Activated naive CD8-positive, alpha-beta T cell treated with anti-CD3 and anti-CD28 coated beads, Interleukin-2, amount 50 U/mL, for 24 hours (primary cell): Measurements from ENCODE around the gene PCLO.
"Not testable (repeated sequence)": the region's sequence is repeated elsewhere in the genome, so short reads cannot be mapped to it uniquely, and the experiment has no call there.

Experiments used
- ATAC-seq: fragments of 150-1000 bp; cut with Tn5 transposase; one replicate; pipeline ENCODE4 v1.10.0; 2021
- DNase-seq: peaks from one replicate; pipeline ENCODE4 v3.0.0; 2021
- H3K27ac Mint-ChIP-seq: one replicate; pipeline ENCODE4 v1.8.0; 2021; ENCODE audit warnings: mild to moderate bottlenecking, mixed read lengths
- H3K27me3 Mint-ChIP-seq: one replicate; pipeline ENCODE4 v1.8.0; 2021; ENCODE audit warnings: mixed read lengths
- H3K36me3 Mint-ChIP-seq: one replicate; pipeline ENCODE4 v1.8.0; 2021; ENCODE audit warnings: low read depth, mixed read lengths
- H3K4me1 Mint-ChIP-seq: one replicate; pipeline ENCODE4 v1.8.0; 2021; ENCODE audit warnings: mixed read lengths
- H3K4me3 Mint-ChIP-seq: one replicate; pipeline ENCODE4 v1.8.0; 2021; ENCODE audit warnings: mild to moderate bottlenecking, moderate library complexity, mixed read lengths
- H3K9me3 Mint-ChIP-seq: one replicate; pipeline ENCODE4 v1.8.0; 2021; ENCODE audit warnings: mixed read lengths

The PCLO gene

GRCh38 chr7:82706344-82706743, 456.3 kb downstream of the PCLO start:
- H3K4me3 Mint-ChIP-seq, H3K4me1 Mint-ChIP-seq, ATAC-seq, H3K9me3 Mint-ChIP-seq, H3K27ac Mint-ChIP-seq, H3K27me3 Mint-ChIP-seq, H3K36me3 Mint-ChIP-seq, DNase-seq: not testable (repeated sequence)

GRCh38 chr7:82705517-82706260, 457.0 kb downstream of the PCLO start:
- DNase-seq (no peak), ATAC-seq (no peak)
- H3K36me3 Mint-ChIP-seq = no peaks in the 10 kb centered on the region
- H3K9me3 Mint-ChIP-seq = no peaks in the 10 kb centered on the region
- no peaks in the 10 kb centered on the region for H3K27me3 Mint-ChIP-seq
- H3K4me3 Mint-ChIP-seq = no peak overlapping the region
- no peaks in the 10 kb centered on the region for H3K4me1 Mint-ChIP-seq
- no peak overlapping the region for H3K27ac Mint-ChIP-seq

DNA sequence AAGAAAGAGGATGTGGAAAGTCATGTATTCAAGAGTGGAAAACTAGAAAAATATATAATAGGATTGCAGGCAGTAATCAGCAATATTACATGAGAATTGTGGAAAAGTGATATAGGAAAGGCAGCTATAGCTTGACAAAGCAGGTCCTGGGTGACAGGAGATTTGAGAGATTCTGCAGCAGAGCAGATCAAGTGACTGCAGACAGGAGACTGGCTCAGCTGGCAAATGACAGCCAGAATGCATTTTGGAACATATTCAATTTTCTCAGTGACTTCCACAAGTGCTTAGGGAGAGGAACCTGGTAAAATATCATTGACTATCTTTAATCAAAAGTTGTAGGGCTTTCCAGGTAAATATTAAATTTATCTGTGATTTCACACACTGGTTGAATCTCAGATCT, 458.6 kb downstream of the PCLO start:
- Mint-ChIP-seq H3K9me3 (no peaks in the 10 kb centered on the region), H3K27me3 (no peaks in the 10 kb centered on the region), H3K27ac (no peak overlapping the region), H3K4me1 (no peaks in the 10 kb centered on the region), H3K4me3 (no peak overlapping the region), H3K36me3 (no peaks in the 10 kb centered on the region)
- ATAC-seq = no peak
- no peak for DNase-seq
